ENCODE results near the gene SPC25. TPM values are rescaled to one million over a fixed set of nuclear protein-coding genes. Genes with fewer than 3 reads are reported as not detected.

SPC25 gene
- total RNA-seq, 6 donors from 2014 or later: 0.63 to 5.9 (median 1.3) TPM; not detected in 1

GRCh38 chr2:168848225-168848624 lies 42.0 kb downstream of the SPC25 start:
- Histone ChIP-seq H3K36me3 (peaks cover 0 to 58% (median 8%) of the 10 kb centered on the region in 4 donors), H3K4me3 (no peak overlapping the region), H3K4me1 (no peaks in the 10 kb centered on the region), H3K9me3 (no peaks in the 10 kb centered on the region), H3K27me3 (no peaks in the 10 kb centered on the region), H3K27ac (no peak overlapping the region)
- 96 to 97% methylated on average over 3 of the region's 3 CpGs for WGBS, 2 donors
- ATAC-seq (ENCODE audit: low FRiP score in 2 of 2) (no peak), DNase-seq (no peak)
- TF ChIP-seq POLR2AphosphoS5 (IDR thresholded peaks at IDR 0.05) (no peak), EP300 (IDR thresholded peaks at IDR 0.05) (no peak), POLR2A (IDR thresholded peaks at IDR 0.05) (no peak), CTCF (IDR thresholded peaks at IDR 0.05) (no peak)

GRCh38 chr2:168843253-168843652 lies 47.0 kb downstream of the SPC25 start:
- no peaks in the 10 kb centered on the region for H3K4me1 ChIP-seq
- H3K27ac ChIP-seq: no peak overlapping the region
- no peaks in the 10 kb centered on the region for H3K9me3 ChIP-seq
- 90 to 92% methylated on average over 3 of the region's 3 CpGs for WGBS, 2 donors
- DNase-seq (no peak), ATAC-seq (ENCODE audit: low FRiP score in 2 of 2) (no peak)
- TF ChIP-seq EP300 (IDR thresholded peaks at IDR 0.05) (no peak), CTCF (IDR thresholded peaks at IDR 0.05) (no peak), POLR2AphosphoS5 (IDR thresholded peaks at IDR 0.05) (no peak), POLR2A (IDR thresholded peaks at IDR 0.05) (no peak)
- peaks cover 0 to 53% (median 0%) of the 10 kb centered on the region in 4 donors for H3K36me3 ChIP-seq
- H3K4me3 ChIP-seq: no peak overlapping the region
- no peaks in the 10 kb centered on the region for H3K27me3 ChIP-seq

GRCh38 chr2:168841445-168841844 lies 48.8 kb downstream of the SPC25 start:
- DNase-seq: no peak
- no peaks in the 10 kb centered on the region for H3K9me3 ChIP-seq
- H3K4me1 ChIP-seq: no peaks in the 10 kb centered on the region
- 65 to 70% methylated on average over 2 of the region's 2 CpGs for WGBS, 2 donors
- no peak overlapping the region for H3K4me3 ChIP-seq
- ATAC-seq (ENCODE audit: low FRiP score in 2 of 2): no peak
- no peaks in the 10 kb centered on the region for H3K27me3 ChIP-seq
- H3K27ac ChIP-seq: no peak overlapping the region
- H3K36me3 ChIP-seq: peaks cover 0 to 62% (median 3%) of the 10 kb centered on the region in 4 donors
- no peak for TF ChIP-seq EP300 (IDR thresholded peaks at IDR 0.05)
- no peak for TF ChIP-seq POLR2AphosphoS5 (IDR thresholded peaks at IDR 0.05)
- TF ChIP-seq POLR2A (IDR thresholded peaks at IDR 0.05): no peak

GRCh38 chr2:168835969-168836368 lies 54.3 kb downstream of the SPC25 start:
- Histone ChIP-seq H3K4me3 (no peak overlapping the region), H3K27me3 (no peaks in the 10 kb centered on the region), H3K27ac (no peak overlapping the region), H3K9me3 (no peaks in the 10 kb centered on the region), H3K36me3 (peaks cover 0 to 79% (median 17%) of the 10 kb centered on the region in 4 donors), H3K4me1 (no peaks in the 10 kb centered on the region)
- 94 to 98% methylated on average over 2 of the region's 2 CpGs for WGBS, 2 donors
- TF ChIP-seq CTCF (IDR thresholded peaks at IDR 0.05): no peak
- no peak for TF ChIP-seq EP300 (IDR thresholded peaks at IDR 0.05)
- no peak for TF ChIP-seq POLR2AphosphoS5 (IDR thresholded peaks at IDR 0.05)
- TF ChIP-seq POLR2A (IDR thresholded peaks at IDR 0.05): no peak
- no peak for ATAC-seq (ENCODE audit: low FRiP score in 2 of 2)
- DNase-seq: no peak

- no peak overlapping the region for H3K27ac ChIP-seq
- DNase-seq (no peak), ATAC-seq (ENCODE audit: low FRiP score in 2 of 2) (no peak)
- no peak for TF ChIP-seq POLR2AphosphoS5 (IDR thresholded peaks at IDR 0.05)
- no peak for TF ChIP-seq EP300 (IDR thresholded peaks at IDR 0.05)
- TF ChIP-seq CTCF (IDR thresholded peaks at IDR 0.05): no peak
- no peak for TF ChIP-seq POLR2A (IDR thresholded peaks at IDR 0.05)
- no peak overlapping the region for H3K4me3 ChIP-seq
- no peaks in the 10 kb centered on the region for H3K9me3 ChIP-seq
- peaks cover 0 to 93% (median 24%) of the 10 kb centered on the region in 4 donors for H3K36me3 ChIP-seq
- no peaks in the 10 kb centered on the region for H3K4me1 ChIP-seq
- H3K27me3 ChIP-seq: no peaks in the 10 kb centered on the region
Observed at GRCh38 chr2:168831662-168832061, 58.6 kb downstream of the SPC25 start.
